Pulmonary artery endothelial cell (primary cell): Measurements from ENCODE around the gene STK32B. TPM values are rescaled to one million over a fixed set of nuclear protein-coding genes. Genes with fewer than 3 reads are reported as not detected.

Experiments
- DNase-seq: peaks from one replicate; pipeline ENCODE4 v3.0.0-alpha.2; 2011; ENCODE audit warnings: low read depth, low spot score
- total RNA-seq: library from RNA; depleted of rRNA; stranded (reverse); fragments of >200 nt; gene quantifications from 2 replicates; pipeline ENCODE4 v1.2.3, GENCODE V29; 2014

STK32B gene
- total RNA-seq, 1 donor from 2014 or later, result 12.4 TPM

DNA sequence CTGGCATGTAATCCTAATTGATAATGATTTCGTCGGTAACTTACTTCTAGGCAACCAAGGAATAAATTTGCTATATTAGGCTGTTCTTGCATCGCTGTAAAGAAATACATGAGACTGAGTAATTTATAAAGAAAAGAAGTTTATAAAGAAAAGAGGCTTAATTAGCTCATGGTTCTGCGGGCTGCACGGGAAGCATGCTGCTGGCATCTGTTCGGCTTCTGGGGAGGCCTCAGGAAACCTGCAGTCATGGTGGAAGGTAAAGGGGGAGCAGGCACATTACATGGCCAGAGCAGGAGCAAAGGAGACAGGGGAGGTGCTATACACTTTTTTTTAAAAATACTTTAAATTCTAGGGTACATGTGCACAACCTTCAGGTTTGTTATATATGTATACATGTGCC lies 290.2 kb downstream of the STK32B start:
- DNase-seq, result no peak

- DNase-seq, result no peak
Measured at GRCh38 chr4:5355846-5356245, 304.6 kb downstream of the STK32B start.

- no peak for DNase-seq
Measured at GRCh38 chr4:5357870-5358269, 306.6 kb downstream of the STK32B start.

GRCh38 chr4:5361968-5362367 lies 310.7 kb downstream of the STK32B start:
- no peak for DNase-seq

- DNase-seq, result no peak
Measured at GRCh38 chr4:5364406-5364805, 313.1 kb downstream of the STK32B start.

DNA sequence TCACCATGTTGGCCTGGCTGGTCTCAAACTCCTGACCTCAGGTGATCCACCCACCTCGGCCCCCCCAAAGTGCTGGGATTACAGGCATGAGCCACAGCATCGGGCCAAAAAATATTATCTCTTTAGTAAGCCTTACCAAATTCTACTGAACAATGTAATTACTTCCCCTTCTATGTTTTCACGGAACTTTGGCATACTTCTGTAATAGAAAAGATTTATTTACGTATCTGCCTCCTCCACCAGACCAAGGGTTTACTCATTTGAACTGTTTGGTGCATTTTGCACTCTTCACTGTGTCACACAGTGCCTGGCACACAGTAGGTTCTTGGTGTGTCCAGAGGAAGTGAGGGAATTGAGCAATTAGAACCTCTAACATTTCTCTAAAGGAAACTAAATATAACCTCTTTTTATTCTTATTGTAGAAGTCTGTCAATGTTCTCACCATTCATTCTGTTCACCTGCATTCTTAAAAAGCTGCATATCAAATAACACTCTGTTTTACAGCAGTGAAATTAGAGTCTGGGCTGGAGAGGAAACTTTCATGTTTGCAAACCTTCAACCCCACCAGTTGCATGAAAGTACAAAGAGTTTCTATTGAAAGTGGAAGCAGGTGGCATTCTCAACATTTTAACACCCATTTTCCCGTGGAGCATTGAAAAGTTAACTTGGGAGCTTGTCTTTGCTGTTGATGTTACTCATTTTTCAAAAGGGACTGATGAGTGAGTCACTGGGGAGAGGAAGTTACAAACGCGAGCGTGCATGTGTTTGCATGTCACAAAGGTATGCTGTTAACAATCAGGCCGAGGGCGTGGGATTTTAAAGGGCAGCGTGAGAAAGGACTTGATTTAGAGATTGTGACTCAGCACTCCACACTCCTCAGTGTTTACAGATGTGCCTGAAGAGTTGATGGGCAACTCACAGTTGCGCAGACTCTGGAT lies 314.1 kb downstream of the STK32B start:
- DNase-seq, result peak; percentile 79

DNA sequence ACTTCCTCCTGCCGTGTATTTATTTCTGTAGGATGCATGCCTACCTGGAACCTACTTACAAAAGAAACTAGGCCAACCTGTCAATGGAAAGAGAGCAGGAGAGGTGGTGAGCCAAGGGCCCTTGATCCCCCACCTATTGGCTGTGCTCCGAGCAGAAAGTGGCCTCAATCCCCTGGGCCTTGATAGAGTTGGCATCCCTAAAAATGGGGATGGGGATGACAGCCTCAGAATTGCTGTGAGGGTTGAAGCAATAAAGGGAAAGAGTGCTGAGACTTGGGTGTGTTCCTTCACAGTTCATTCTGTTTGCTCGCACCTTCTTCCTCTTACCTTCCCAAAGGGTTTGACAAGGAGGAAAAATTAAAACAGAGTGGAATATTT lies 314.7 kb downstream of the STK32B start:
- DNase-seq, result no peak

DNA sequence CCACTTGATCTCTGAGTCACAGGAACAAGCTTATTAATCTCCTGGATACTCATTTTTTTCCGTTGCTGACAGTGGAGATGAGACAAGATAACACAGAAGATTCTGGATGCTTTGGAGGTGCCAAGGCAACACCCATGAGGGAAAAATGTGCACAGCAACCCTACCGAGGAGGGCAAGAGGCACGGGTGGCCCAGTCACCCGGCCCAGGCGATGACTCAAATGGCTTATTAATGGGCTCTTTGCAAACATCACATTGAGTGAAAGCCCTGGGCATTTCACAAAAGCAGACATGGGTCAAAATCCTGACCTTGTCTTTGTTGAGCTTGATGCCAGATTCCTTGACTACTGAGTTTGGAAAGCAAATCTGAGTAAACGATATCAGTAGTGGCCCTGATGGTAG lies 315.1 kb downstream of the STK32B start:
- DNase-seq, result peak; percentile 17

- no peak for DNase-seq
Measured at GRCh38 chr4:5368426-5368825, 317.1 kb downstream of the STK32B start.

DNA sequence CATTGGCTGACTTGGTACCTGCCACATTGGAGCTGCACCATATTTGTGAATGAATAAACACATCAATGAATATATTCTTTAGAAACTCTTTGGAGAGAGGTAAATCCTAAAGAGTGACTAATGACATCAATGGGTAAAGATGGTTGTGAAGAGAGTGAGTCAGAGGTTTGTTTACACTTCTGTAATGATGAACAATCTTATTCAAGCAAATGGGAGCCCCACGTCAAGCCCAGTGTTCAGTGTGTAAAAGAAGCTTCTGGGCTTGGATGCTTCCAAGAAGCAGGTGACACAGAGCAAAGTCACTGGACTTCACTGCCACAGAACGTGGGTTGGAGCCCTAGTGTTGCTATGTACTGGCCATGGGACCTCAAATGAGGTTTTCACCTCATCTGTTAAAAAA lies 319.0 kb downstream of the STK32B start:
- no peak for DNase-seq

DNA sequence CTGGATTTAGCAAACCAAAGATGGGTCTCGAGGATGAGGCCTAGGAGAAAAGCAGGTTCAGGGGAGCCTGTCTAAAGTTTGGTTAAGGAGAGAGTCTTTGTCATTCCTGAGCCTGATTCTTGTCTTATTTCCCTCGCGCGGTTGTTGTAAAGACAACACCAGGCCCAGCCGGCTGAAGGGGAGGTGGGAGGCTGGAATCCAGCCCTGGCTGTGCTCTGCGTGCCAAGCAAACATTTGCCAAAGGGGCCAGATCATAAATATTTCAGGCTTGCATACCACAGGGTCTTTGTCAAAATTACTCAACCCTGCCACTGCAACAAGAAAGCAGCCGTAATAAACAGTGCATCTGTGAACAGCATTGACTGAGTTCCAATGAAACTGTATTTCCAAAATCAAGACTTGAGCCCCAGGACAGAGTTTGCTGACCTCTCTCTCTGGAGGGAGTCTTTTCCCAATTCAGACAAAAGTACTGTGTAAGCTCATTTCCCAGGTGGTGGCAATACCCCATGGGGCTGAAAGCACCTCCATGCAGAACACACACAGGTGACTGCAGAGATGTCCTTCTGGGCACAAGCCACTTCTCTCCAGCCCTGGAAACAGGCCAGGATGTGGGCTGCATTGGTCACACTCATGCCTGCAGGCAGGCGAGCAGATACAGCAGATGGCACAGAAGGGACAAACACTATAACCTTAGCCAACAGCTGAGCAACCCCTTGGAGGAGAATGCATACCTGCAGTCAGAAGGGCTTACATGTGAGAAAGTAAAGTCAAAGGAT lies 320.3 kb downstream of the STK32B start:
- DNase-seq, result no peak

DNA sequence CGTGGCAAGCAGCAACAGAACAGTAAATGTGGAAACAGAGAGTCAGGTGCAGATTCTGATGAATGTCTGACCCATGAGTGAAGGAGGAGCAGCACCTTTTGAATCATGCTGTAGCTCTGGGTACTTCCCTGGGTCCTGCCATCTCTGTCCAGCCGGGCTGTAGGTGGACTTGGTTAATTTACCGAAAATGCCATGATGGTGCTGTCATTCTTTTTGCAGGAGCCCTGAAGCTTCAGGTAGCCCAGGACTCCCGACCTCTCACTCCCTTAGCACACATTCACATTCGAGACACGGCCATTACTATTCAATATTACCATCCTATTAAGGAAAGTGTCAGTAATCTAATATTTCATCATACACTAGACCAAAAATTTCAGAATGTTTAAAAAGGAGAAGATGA lies 320.9 kb downstream of the STK32B start:
- no peak for DNase-seq

DNA sequence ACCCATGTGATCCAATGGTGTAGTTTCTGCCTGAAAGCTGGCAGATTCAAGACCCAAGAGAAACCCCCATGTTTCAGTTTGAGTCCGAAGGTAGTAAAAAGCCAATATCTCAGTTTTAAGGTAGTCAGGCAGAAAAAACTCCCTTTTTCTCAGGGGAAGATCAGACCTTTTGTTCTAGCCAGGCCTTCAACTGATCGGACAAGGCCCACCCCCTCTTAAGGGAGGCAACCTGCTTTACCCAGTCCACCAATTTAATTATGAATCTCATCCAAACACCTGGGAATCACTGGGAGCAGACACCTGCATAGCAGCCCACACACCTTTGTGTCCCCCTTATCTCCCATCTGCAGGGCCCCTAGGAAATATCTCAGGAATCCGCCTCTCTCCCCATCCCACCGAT lies 322.0 kb downstream of the STK32B start:
- no peak for DNase-seq

DNA sequence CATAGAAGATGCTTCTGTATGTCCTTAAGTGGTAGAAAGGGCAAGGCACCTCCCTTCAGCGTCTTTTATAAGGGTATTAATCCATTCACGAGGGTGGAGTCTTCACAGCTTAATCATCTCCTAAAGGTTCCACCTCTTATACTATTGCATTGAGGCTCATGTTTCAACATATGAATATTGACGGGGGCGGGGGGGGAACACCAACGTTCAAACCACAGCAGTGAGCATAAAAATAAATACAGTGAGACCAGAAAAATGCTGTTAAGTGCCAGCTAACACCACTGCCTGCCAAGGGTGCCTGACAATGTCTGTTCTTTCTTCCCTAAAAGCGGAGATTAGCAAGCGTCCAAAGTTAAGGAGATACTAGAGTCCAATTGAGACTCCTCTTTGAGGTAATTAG lies 323.3 kb downstream of the STK32B start:
- no peak for DNase-seq

GRCh38 chr4:5374994-5375393 lies 323.7 kb downstream of the STK32B start:
- DNase-seq, result no peak

GRCh38 chr4:5376015-5376414 lies 324.7 kb downstream of the STK32B start:
- DNase-seq, result no peak

DNA sequence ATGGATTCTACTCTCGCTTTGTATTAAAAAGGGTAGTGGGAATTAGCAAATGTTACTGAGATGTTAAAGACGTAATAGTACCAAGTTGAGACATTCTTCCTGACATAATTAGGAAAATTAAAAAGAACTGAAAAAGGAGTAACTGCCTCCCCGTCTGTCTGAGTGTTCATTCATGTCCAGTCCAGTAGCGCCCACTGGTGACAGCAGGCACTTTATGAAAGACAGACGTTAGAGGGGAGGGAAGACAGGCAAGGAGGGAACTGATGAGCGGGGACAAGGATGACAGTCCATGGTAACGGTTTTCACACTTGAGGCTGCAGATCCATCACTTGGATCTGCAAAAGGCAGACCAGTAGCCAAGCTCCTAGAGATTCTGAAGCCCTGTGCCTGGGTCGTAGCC lies 326.7 kb downstream of the STK32B start:
- no peak for DNase-seq

- DNase-seq, result no peak
Measured at GRCh38 chr4:5379895-5380294, 328.6 kb downstream of the STK32B start.

- no peak for DNase-seq
Measured at GRCh38 chr4:5381961-5382441, 330.7 kb downstream of the STK32B start.

DNA sequence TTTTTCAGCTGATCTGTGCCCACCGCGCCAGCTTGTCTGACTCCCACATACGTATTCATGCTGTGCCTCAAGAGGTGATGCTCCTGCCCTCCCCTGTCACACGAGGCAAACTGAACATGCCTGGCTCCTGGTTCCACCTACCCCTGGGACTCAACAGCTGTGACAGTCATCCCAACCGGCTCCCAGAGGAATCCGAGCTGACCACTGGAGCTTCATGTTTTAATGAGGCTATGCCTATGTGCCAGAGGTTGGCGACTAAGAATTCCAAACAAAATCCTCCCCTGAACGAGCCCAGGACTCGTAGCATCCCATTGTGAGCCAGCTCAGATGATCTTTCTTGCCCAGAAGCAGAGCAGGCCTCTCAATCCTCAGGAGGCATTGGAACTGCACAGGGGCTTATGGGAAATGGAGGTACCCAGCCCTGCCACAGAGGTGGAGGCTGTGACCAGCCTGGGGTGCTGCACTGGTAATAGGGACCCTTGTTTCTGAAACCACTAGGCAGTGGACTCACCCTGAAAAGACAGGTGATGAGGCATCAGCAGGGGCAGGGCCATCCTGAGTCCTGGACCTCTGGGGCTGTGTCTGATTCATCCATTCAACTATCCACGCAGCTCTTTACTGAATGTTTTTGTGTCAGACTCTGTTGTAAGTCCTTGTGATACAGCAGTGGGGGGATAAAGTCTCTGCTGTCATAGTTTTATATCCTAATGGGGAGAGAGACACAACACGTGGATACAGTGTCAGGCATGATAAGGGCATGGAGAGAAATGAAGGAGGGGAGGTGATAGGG lies 332.1 kb downstream of the STK32B start:
- DNase-seq, result no peak

DNA sequence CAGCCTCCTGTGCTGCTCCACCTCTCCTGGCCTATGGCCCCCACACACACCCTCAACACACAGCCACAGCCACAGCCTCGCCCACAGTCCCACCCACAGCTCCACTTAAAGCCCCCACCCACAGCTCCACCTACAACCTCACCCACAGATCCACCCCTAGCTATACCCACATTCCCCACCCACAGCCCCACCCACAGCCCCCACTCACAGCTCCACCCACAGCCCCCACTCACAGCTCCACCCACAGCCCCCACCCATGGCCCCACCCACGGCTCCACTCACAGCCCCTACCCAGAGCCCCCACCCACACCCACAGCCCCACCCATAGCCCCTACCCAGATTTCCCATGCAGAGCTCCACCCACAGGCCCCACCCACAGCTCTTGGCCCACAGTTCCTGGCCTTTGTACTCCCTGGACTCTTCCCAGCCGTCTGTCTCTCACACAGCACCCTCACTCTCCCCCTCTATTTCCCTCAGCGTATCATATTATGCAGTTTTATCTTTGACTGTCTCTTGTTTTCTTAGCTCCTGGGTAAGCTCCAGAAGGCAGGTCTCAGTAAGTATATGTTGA lies 334.5 kb downstream of the STK32B start:
- no peak for DNase-seq
